Dermis blood vessel endothelial cell (primary cell): ENCODE data around the gene ZNF827. TPM values are rescaled to one million over a fixed set of nuclear protein-coding genes. Genes with fewer than 3 reads are reported as not detected.

Experiments used
- DNase-seq: peaks from one replicate; pipeline ENCODE4 v3.0.0; 2010
- total RNA-seq: library from RNA; depleted of rRNA; stranded (reverse); fragments of >200 nt; gene quantifications from 2 replicates; pipeline ENCODE4 v1.2.3, GENCODE V29; 2014

ZNF827 gene
- total RNA-seq, 1 donor from 2014 or later: 4.4 TPM

DNA sequence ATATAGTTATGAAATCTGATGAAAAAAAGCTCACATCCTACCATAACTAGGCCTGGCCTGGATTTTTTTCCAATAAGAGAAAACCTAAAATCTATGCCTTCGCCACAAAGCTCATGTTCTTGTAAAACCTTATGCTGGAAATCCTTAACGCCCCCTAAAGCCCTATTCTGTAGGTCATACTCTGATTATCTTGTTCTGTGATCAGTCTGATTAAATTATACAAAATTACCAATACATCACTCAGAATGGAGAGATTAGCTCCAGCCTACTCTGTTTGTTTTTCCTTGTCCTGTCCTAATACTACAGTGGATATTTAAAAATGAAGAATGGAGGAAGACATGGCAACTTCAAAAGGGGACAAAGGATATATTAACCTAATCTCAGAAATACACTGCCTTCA lies 7.2 kb downstream of the ZNF827 start:
- no peak for DNase-seq

DNA sequence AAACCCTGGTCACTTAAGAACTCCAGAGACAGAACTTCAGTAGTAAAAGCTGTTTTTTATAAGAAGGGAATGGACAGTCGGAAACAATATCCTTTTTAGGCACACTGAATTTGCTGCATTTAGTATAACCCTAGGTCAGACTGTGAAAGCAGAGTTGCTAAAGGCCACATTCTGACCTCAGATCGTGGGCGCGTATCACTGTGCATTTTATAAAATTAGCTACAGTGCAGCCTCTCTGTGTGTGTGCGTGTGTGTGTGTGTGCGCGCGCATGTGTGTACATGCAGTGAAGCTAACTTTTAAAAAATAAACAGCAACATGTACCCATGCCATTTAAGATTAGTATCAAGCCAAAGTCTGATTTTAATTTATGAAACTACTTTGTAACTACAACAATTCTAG lies 8.0 kb downstream of the ZNF827 start:
- DNase-seq: no peak

GRCh38 chr4:145929415-145930178 lies 9.0 kb downstream of the ZNF827 start:
- DNase-seq: no peak

DNA sequence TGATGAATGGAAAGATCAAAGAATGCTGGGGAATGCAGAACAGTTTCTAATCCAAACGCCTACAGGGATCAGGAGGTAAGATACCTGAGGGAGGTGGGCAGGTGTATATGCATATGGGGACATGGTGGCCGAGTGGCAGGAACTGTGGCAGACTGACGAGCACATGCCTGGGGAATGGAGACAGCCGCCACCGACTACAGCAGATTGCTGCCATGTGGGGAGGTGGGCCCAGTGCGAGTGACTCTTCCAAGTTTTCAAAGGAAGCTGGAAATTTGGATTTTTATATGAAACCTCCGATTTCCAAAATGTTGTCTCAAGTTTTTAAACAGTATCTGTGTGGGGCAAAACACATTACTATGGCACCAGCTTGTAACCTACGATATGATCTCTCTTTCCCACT lies 9.9 kb downstream of the ZNF827 start:
- no peak for DNase-seq

DNA sequence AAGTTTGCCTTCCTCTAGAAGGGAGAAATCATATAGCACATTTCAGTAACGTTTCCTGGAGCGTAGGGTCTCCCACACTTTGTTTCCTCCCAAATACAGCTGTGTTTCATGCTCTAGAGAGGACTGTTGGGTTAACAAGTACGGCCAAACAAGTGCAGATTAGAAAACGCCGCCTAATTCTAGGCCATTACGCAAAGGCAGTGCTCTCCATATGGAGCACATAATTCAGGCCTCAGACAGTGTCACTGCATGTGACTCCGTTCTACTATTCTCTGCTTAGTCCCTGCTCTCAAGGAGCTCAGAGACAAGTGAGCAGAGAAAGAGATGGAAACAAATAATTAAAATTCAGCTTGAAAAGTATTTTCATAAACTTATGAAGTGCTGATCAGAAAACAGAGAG lies 11.6 kb downstream of the ZNF827 start:
- no peak for DNase-seq

DNA sequence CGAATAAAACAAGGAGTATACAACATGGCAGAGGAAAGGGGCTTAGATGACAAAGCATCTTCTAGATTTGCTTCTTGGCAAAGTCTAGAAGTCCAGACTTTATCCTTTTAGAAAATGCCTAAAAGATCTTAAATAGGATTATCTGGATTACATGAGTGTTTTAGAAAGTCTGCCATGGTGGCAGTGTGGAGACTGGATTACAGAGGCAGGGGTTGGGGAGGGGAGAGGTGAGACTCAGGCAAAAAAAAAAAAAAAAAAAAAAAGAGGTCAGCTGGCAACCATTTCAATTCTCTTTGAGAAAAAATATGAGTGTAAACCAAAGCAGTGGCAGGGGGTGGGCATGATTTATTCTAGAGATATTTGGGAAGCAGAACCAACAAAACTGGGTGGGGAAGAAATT lies 17.4 kb downstream of the ZNF827 start:
- DNase-seq: no peak

GRCh38 chr4:145920205-145920604 lies 18.4 kb downstream of the ZNF827 start:
- DNase-seq: peak; percentile 88

GRCh38 chr4:145912376-145912775 lies 26.2 kb downstream of the ZNF827 start:
- DNase-seq: no peak

DNA sequence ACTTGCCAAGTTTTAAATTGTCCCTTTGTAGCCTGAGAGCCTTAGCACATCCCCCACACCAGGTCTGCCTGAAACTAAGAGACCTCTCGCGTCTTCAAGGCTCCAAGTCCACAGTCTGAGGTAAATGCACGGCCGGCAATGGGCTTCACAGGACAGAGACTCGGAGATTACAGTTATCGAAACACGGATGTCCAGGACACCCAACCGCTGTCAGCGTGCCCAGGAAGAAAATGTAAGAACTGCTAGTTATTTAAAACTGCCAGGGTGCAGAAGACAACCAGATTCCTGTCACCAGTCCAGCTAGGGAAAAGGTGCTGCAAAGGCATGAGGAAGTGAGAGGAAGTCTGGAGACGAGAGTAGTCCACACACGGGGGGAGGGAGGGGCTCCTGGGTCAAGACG lies 28.9 kb downstream of the ZNF827 start:
- peak; percentile 19 for DNase-seq

GRCh38 chr4:145909281-145909715 lies 29.3 kb downstream of the ZNF827 start:
- DNase-seq: peak; percentile 59

DNA sequence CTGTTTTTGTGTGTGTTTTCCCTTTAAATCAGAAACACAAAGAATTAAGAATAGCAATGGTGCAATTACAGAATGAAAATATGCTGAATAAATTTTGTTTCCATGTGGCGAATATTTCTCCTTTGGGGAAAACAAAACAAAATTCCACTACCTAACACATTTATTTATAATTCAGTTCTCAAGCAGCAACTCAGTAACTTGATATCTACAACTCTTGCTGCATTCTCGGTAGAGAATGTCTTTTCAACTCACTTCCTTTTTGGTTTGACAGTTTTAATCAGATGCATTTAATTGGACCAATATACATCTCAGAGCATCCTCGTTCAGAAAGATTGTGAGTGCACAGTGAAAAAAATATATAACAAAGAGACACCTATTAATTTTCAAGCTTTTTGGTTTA lies 30.8 kb downstream of the ZNF827 start:
- DNase-seq: no peak

DNA sequence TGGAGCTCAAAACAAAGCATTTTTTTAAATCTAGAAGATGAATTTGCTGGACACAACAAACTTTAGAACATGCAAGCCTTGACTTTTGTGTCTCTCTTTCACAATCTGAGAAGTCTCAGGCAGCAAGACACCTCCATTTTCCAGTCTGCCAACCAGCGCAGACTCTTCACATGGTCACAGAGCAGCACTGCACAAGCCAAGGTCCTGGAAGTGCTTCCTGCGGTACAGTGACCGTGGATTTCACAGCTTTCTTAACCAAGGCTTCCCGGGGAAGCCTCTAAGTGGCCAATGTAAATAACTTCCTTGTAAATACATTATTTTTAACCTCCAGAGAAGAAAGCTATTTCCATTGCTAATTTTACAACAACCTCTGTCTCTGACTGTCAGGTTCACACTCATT lies 31.2 kb downstream of the ZNF827 start:
- no peak for DNase-seq

GRCh38 chr4:145904413-145905177 lies 34.0 kb downstream of the ZNF827 start:
- DNase-seq: no peak

- no peak for DNase-seq
Measured at GRCh38 chr4:145902522-145902921, 36.1 kb downstream of the ZNF827 start.

- DNase-seq: no peak
Measured at GRCh38 chr4:145899886-145900460, 38.6 kb downstream of the ZNF827 start.

DNA sequence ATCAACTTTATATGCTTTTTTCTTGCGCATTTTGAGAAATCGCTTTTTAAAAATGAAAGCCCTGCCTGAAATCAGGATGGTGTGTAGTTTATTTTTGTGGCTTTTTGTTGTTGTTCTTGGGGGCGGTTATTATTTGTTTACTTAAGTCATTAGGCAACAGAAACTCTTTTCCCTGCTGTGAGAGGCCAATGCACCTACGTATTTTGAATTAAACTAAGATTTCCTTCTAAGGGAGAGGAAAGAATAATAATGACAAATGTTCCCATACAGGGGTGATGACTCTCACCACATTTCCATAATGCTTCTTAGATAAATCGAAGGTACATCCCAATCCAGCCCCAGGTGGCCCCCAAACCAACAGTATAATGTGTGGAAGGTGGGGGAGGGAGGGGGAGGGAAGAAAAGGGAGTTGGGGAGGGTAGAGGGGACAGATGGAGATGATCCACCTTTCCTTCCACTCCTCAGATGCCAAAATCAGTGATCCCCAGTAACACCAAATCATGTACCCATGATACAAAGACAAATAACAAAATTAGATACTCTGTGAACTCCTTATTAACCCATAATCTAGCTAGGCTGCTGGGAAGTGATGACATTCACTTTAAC lies 39.6 kb downstream of the ZNF827 start:
- DNase-seq: no peak

GRCh38 chr4:145898466-145898865 lies 40.2 kb downstream of the ZNF827 start:
- DNase-seq: no peak

- no peak for DNase-seq
Measured at GRCh38 chr4:145895056-145895455, 43.6 kb downstream of the ZNF827 start.

DNA sequence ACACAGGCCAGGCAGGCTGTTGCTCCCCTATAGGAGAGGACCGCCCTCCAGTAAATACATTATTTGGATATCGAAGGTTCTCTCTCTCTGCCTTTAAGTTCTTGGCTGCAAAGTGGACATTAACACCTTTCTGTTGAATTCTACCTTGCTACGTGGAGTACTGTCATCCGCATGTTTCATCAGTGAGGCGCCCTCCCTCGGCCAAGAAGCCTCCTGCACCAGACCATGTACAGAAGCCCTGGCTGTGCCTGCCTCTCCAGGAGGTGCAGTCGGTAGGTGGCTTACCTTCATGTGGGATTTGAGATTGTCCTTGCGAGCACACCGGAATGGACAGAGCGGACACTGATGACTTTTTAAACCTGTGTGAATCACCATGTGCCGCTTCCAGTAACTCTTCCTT lies 46.7 kb downstream of the ZNF827 start:
- no peak for DNase-seq

GRCh38 chr4:145890689-145891088 lies 47.9 kb downstream of the ZNF827 start:
- DNase-seq: no peak

DNA sequence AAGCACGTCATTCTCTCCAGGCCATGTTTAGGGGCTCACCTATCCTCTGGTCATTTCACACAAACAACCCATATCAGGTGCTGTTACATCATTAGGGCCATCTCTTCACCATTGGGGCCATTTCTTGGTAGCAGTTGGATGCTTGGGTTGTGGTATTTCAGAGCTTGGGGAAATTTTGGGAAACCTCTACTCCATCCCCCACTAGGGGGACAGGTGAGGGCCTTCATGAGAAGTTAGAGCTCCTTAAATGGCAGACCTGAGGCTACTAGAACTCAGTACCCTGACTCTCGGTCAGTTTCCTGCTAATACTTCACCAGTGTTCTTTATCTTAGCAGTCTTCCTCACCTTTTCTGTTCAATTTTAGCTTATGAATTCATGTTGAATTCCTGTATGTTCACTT lies 50.2 kb downstream of the ZNF827 start:
- no peak for DNase-seq

DNA sequence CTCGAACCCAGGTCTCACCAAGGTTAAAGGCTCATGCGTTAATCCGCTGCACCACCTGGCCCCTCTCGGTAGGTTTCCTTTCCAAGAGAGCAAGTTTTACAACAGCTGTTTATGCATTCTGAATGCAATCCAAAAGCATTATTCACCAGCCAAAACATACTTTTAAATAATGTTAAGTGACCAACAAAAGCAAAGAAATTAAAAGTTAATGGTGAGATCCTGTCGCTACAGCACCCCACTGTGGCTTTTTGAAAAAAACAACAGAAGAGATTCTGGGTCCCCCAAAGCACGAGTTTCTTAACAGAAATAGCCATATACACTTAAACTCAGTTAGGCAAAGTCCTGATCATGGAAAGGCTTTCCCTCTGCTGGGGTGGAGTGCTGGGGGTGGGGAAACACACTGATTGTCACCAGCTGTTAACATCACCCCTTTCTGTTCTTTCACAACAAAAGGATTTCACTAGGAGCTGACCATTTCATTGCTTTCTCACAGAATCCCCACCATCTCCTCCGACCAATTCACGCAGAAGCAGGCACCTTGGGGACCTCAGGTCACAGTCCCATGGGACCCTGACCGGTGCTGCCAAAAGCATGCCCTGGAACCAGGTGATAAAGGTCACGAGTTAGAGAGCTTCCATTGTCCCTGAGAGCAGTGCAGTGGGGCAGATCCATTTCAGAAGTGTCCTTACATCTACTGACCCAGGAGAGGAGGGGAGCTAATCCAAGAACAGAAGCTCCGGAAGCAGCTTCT lies 51.2 kb downstream of the ZNF827 start:
- DNase-seq: peak; percentile 52

DNA sequence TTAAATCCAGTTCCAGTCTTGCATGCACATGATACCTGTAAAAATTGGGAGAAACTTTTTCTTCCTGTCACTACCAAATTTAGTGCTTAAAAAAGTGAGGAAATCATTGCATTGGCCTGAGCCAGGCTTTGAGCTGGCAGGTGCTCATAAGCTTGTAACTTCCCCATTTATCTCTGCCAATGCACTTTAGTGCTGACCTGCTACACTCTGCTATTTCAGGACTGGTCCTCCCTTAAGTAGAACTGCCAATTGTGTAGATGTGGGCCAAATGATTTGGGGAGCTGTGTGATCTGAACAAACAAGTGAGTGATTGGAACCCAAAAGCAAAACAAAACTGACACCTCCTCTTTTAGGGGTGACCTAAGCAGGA lies 51.8 kb downstream of the ZNF827 start:
- DNase-seq: no peak
